ENCODE measurements around the gene UVRAG. TPM values are rescaled to one million over a fixed set of nuclear protein-coding genes. Genes with fewer than 3 reads are reported as not detected.

UVRAG gene
- total and polyA plus RNA-seq, 4 experiments from 2014 or later: 11.2 to 32.2 (median 21.3) TPM

DNA sequence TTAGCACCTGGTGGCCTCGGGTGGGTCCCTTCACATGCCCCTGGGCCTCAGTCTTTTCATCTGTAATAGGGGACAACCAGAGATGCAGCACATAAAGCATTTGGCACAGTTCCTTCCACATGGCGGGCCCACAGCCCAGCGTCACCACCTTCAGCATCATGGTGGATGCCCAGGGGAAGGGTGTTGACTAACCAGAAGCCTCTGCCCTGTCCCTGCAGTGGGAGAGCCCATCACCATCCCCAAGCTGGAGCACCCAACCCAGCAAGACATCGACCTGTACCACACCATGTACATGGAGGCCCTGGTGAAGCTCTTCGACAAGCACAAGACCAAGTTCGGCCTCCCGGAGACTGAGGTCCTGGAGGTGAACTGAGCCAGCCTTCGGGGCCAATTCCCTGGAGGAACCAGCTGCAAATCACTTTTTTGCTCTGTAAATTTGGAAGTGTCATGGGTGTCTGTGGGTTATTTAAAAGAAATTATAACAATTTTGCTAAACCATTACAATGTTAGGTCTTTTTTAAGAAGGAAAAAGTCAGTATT lies 14.8 kb upstream of the UVRAG start:
- Histone ChIP-seq H3K27ac (ENCODE audit: low read depth, low read length) (no peak overlapping the region), H3K27me3 (ENCODE audit: insufficient read depth, low read length) (no peaks in the 10 kb centered on the region), H3K4me1 (ENCODE audit: insufficient read depth, low read length) (peaks cover 20% of the 10 kb centered on the region), H3K4me3 (ENCODE audit: low read length in 2 of 2) (no peak overlapping the region), H3K9me3 (ENCODE audit: control insufficient read depth in 1 of 2, low read length in 2 of 2) (no peaks in the 10 kb centered on the region), H3K36me3 (ENCODE audit: insufficient read depth, low read length) (no peaks in the 10 kb centered on the region)
- POLR2A ChIA-PET (ENCODE audit: partially characterized antibody): no interaction called here
- Mint-ChIP-seq H3K27me3 (no peaks in the 10 kb centered on the region), H3K9me3 (no peaks in the 10 kb centered on the region), H3K27ac (peak overlapping the region in 1 of 7 donors; percentile 66), H3K36me3 (no peaks in the 10 kb centered on the region), H3K4me3 (no peak overlapping the region), H3K4me1 (peaks cover 9 to 35% (median 20%) of the 10 kb centered on the region in 4 donors)
- CTCF ChIA-PET (ENCODE audit: partially characterized antibody): interaction anchor here (1.0 to 6.0 kb wide), 2 partner anchors 68 to 519 kb away, joined by 3 to 229 read pairs; no protein-coding TSS in a partner anchor
- intact Hi-C loops (cut with micrococcal nuclease): loop anchor here (5.0 kb wide), 1 partner anchor 352 kb away; no protein-coding TSS in a partner anchor
- DNase-seq: no peak

- ChIA-PET POLR2A (ENCODE audit: partially characterized antibody) (no interaction called here), CTCF (ENCODE audit: partially characterized antibody) (interaction anchor here (1.0 to 6.0 kb wide), 6 partner anchors 8 to 522 kb away, joined by 3 to 229 read pairs (median 4); no protein-coding TSS in a partner anchor)
- H3K27me3 ChIP-seq (ENCODE audit: insufficient read depth, low read length): no peaks in the 10 kb centered on the region
- Mint-ChIP-seq H3K27ac (peak overlapping the region in 3 of 7 donors; percentile 60 to 71 (median 66)), H3K4me1 (peaks cover 9 to 35% (median 20%) of the 10 kb centered on the region in 4 donors), H3K36me3 (no peaks in the 10 kb centered on the region), H3K9me3 (no peaks in the 10 kb centered on the region), H3K27me3 (no peaks in the 10 kb centered on the region), H3K4me3 (peak overlapping the region in 1 of 8 donors; percentile 16)
- intact Hi-C loops (cut with micrococcal nuclease): loop anchor here (5.0 kb wide), 1 partner anchor 351 kb away; no protein-coding TSS in a partner anchor
- DNase-seq: no peak
- H3K4me1 ChIP-seq (ENCODE audit: insufficient read depth, low read length): peaks cover 20% of the 10 kb centered on the region
- H3K27ac ChIP-seq (ENCODE audit: low read depth, low read length): no peak overlapping the region
- H3K4me3 ChIP-seq (ENCODE audit: low read length in 2 of 2): no peak overlapping the region
- H3K9me3 ChIP-seq (ENCODE audit: control insufficient read depth in 1 of 2, low read length in 2 of 2): no peaks in the 10 kb centered on the region
- H3K36me3 ChIP-seq (ENCODE audit: insufficient read depth, low read length): no peaks in the 10 kb centered on the region
Measured at GRCh38 chr11:75800728-75801361, 14.2 kb upstream of the UVRAG start.

- H3K27ac Mint-ChIP-seq: peak overlapping the region in 6 of 7 donors; percentile 46 to 71 (median 60)
Measured at GRCh38 chr11:75801362-75802020, 13.5 kb upstream of the UVRAG start.

GRCh38 chr11:75802021-75802912 lies 12.7 kb upstream of the UVRAG start:
- H3K4me3 Mint-ChIP-seq: no peak overlapping the region
- POLR2A ChIA-PET (ENCODE audit: partially characterized antibody): interaction anchor here (1.1 to 1.5 kb wide), 2 partner anchors 14 to 65 kb away, joined by 3 to 8 read pairs; no protein-coding TSS in a partner anchor
- DNase-seq: no peak
- H3K27me3 Mint-ChIP-seq: no peaks in the 10 kb centered on the region
- H3K27ac Mint-ChIP-seq: peak overlapping the region in 3 of 7 donors; percentile 33 to 71 (median 64)
- no peaks in the 10 kb centered on the region for H3K36me3 Mint-ChIP-seq
- no peak overlapping the region for H3K4me3 ChIP-seq (ENCODE audit: low read length in 2 of 2)
- H3K4me1 Mint-ChIP-seq: peaks cover 9 to 35% (median 20%) of the 10 kb centered on the region in 4 donors
- no peaks in the 10 kb centered on the region for H3K9me3 Mint-ChIP-seq
- intact Hi-C loops (cut with micrococcal nuclease): loop anchor here (5.0 kb wide), 1 partner anchor 350 kb away; no protein-coding TSS in a partner anchor
- H3K27me3 ChIP-seq (ENCODE audit: insufficient read depth, low read length): no peaks in the 10 kb centered on the region
- H3K36me3 ChIP-seq (ENCODE audit: insufficient read depth, low read length): no peaks in the 10 kb centered on the region
- H3K27ac ChIP-seq (ENCODE audit: low read depth, low read length): no peak overlapping the region
- H3K4me1 ChIP-seq (ENCODE audit: insufficient read depth, low read length): peaks cover 20% of the 10 kb centered on the region
- CTCF ChIA-PET (ENCODE audit: partially characterized antibody): interaction anchor here (0.6 to 6.0 kb wide), 23 partner anchors 8 to 521 kb away, joined by 3 to 229 read pairs (median 4); partner anchors contain the start of gene UVRAG
- no peaks in the 10 kb centered on the region for H3K9me3 ChIP-seq (ENCODE audit: control insufficient read depth in 1 of 2, low read length in 2 of 2)

More at GRCh38 chr11:75801362-75802020, 13.5 kb upstream of the UVRAG start:
- H3K27me3 ChIP-seq (ENCODE audit: insufficient read depth, low read length): no peaks in the 10 kb centered on the region
- H3K36me3 ChIP-seq (ENCODE audit: insufficient read depth, low read length): no peaks in the 10 kb centered on the region
- H3K4me1 ChIP-seq (ENCODE audit: insufficient read depth, low read length): peaks cover 20% of the 10 kb centered on the region
- intact Hi-C loops (cut with micrococcal nuclease): loop anchor here (5.0 kb wide), 1 partner anchor 351 kb away; no protein-coding TSS in a partner anchor
- ChIA-PET POLR2A (ENCODE audit: partially characterized antibody) (interaction anchor here (1.1 kb wide), 1 partner anchor 15 kb away, joined by 3 read pairs; no protein-coding TSS in a partner anchor), CTCF (ENCODE audit: partially characterized antibody) (interaction anchor here (1.0 to 6.0 kb wide), 10 partner anchors 9 to 522 kb away, joined by 3 to 229 read pairs (median 4); partner anchors contain the start of gene UVRAG)
- H3K9me3 Mint-ChIP-seq: no peaks in the 10 kb centered on the region
- no peaks in the 10 kb centered on the region for H3K9me3 ChIP-seq (ENCODE audit: control insufficient read depth in 1 of 2, low read length in 2 of 2)
- no peaks in the 10 kb centered on the region for H3K27me3 Mint-ChIP-seq
- H3K36me3 Mint-ChIP-seq: no peaks in the 10 kb centered on the region
- peaks cover 9 to 35% (median 20%) of the 10 kb centered on the region in 4 donors for H3K4me1 Mint-ChIP-seq
- H3K4me3 ChIP-seq (ENCODE audit: low read length in 2 of 2): no peak overlapping the region
- H3K4me3 Mint-ChIP-seq: peak overlapping the region in 2 of 8 donors; percentile 16 to 36
- H3K27ac ChIP-seq (ENCODE audit: low read depth, low read length): no peak overlapping the region
- DNase-seq: no peak

DNA sequence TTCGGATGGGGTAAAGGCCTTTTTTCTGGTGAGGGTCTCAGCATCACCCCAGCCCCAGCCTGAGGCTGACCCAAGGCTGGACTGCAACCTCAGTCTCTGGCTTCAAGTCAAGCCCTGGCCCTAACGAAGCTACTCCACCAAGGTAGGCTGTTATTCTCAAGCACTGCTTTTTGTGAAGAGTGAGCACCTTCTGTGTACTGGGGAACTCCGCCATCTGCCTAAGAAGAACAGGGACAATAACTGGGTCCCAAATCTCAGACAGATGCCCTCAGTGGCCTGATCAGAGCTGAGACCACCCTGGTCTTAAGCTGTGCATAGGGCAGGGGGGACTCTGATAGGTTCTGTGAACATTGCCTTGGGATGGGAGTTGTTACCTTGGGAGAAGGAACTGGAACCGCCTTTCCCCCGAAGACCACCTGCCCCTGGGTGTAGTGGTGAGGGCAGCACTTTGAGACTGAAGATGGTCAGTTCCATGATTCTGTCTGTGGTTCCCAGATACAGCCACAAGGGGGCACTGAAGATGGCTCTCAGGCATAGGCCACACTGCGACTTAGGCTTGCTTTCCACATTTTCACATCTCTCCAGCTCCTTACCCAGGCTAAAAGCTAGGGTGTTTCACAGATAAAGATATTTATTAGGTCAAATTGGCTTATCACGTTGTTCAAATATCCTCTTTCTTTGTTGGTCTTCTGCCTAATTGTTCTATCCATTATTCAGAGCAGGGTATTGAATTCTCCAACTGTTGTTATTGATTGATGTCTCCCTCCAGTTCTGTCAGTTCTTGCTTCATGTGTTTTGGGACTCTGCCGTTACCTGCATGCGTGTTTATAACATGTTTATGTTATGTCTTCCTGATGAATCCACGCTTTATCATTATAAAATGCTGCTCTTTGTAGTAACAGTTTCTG lies 11.8 kb upstream of the UVRAG start:
- Histone ChIP-seq H3K9me3 (ENCODE audit: control insufficient read depth in 1 of 2, low read length in 2 of 2) (no peaks in the 10 kb centered on the region), H3K27me3 (ENCODE audit: insufficient read depth, low read length) (no peaks in the 10 kb centered on the region), H3K27ac (ENCODE audit: low read depth, low read length) (no peak overlapping the region), H3K4me1 (ENCODE audit: insufficient read depth, low read length) (peaks cover 20% of the 10 kb centered on the region), H3K36me3 (ENCODE audit: insufficient read depth, low read length) (no peaks in the 10 kb centered on the region), H3K4me3 (ENCODE audit: low read length in 2 of 2) (no peak overlapping the region)
- Mint-ChIP-seq H3K27ac (peak overlapping the region in 2 of 7 donors; percentile 23 to 44), H3K27me3 (no peaks in the 10 kb centered on the region), H3K9me3 (no peaks in the 10 kb centered on the region), H3K4me1 (peaks cover 9 to 35% (median 20%) of the 10 kb centered on the region in 4 donors), H3K36me3 (no peaks in the 10 kb centered on the region), H3K4me3 (no peak overlapping the region)
- DNase-seq: peak; percentile 59 to 68 (median 61)
- intact Hi-C loops (cut with micrococcal nuclease): loop anchor here (1.0 to 5.0 kb wide), 4 partner anchors 11 to 515 kb away; no protein-coding TSS in a partner anchor
- ChIA-PET POLR2A (ENCODE audit: partially characterized antibody) (interaction anchor here (0.8 to 1.5 kb wide), 2 partner anchors 63 to 65 kb away, joined by 3 to 8 read pairs; no protein-coding TSS in a partner anchor), CTCF (ENCODE audit: partially characterized antibody) (interaction anchor here (0.6 to 6.0 kb wide), 27 partner anchors 7 to 518 kb away, joined by 3 to 229 read pairs (median 4); partner anchors contain the start of gene UVRAG)

- CTCF ChIA-PET (ENCODE audit: partially characterized antibody): no interaction called here
Measured at GRCh38 chr11:75809111-75809510, 5.9 kb upstream of the UVRAG start.

More at GRCh38 chr11:75809111-75809510, 5.9 kb upstream of the UVRAG start:
- no peak overlapping the region for H3K4me3 ChIP-seq (ENCODE audit: low read length in 2 of 2)
- Mint-ChIP-seq H3K4me1 (peaks cover 2 to 9% (median 6%) of the 10 kb centered on the region in 4 donors), H3K9me3 (no peaks in the 10 kb centered on the region), H3K4me3 (no peak overlapping the region), H3K27ac (no peak overlapping the region), H3K36me3 (no peaks in the 10 kb centered on the region), H3K27me3 (no peaks in the 10 kb centered on the region)
- no peaks in the 10 kb centered on the region for H3K27me3 ChIP-seq (ENCODE audit: insufficient read depth, low read length)
- H3K4me1 ChIP-seq (ENCODE audit: insufficient read depth, low read length): peaks cover 5% of the 10 kb centered on the region
- DNase-seq: no peak
- POLR2A ChIA-PET (ENCODE audit: partially characterized antibody): no interaction called here
- no peak overlapping the region for H3K27ac ChIP-seq (ENCODE audit: low read depth, low read length)
- H3K9me3 ChIP-seq (ENCODE audit: control insufficient read depth in 1 of 2, low read length in 2 of 2): no peaks in the 10 kb centered on the region
- intact Hi-C loops (cut with micrococcal nuclease): no loop called here
- H3K36me3 ChIP-seq (ENCODE audit: insufficient read depth, low read length): no peaks in the 10 kb centered on the region

Data from CD4-positive, alpha-beta memory T cell (primary cell).